B cell (primary cell): Measurements from ENCODE around the gene LRRC42. TPM values are rescaled to one million over a fixed set of nuclear protein-coding genes. Genes with fewer than 3 reads are reported as not detected.

ENCODE experiments used
- ATAC-seq: fragments of 200-7000 bp; cut with Tn5 transposase; one replicate; pipeline ENCODE4 v1.10.0; 2021; ENCODE audit warnings: low read depth, mild to moderate bottlenecking, moderate number of reproducible peaks, moderate library complexity
- CTCF ChIA-PET: fragments of 350-600 bp; sonication (Branson Sonifier 250); formaldehyde crosslinking; loops from one replicate; lab custom pipeline; 2021; ENCODE audit warnings: antibody characterized with exemption, inconsistent platforms; lab: Charles Lee
- POLR2A ChIA-PET: fragments of 350-600 bp; sonication (Branson Sonifier 250); formaldehyde crosslinking; loops from one replicate; lab custom pipeline; 2021; ENCODE audit warnings: antibody characterized with exemption; lab: Charles Lee
- DNase-seq: peaks from one replicate; pipeline ENCODE4 v3.0.0; 2013
- H2AFZ ChIP-seq: 2 replicates; pipeline ENCODE4 v1.6.1; 2012; ENCODE audit warnings: mild to moderate bottlenecking, low read depth, low read length; ENCODE audit not compliant: insufficient read depth, poor library complexity, severe bottlenecking
- H3K27ac ChIP-seq, 2 donors: 1 replicate in 1 of 2; 2 replicates in 1 of 2; pipeline ENCODE4 v1.5.1; 2012 to 2013; ENCODE audit warnings: low read length in 2 of 2, mild to moderate bottlenecking in 2 of 2, moderate library complexity in 1 of 2
- H3K27me3 ChIP-seq, 4 experiments: fragments of 200-600 bp in 1 of 4; sonication (generic) in 1 of 4; replicated peaks in 1 of 4; 1 replicate in 2 of 4; 2 replicates in 2 of 4; pipeline versions ENCODE4 v1.6.1 to v1.7.0; 2013 to 2016; ENCODE audit warnings: low read length in 3 of 4, mild to moderate bottlenecking in 2 of 4, mixed read lengths in 1 of 4, moderate library complexity in 1 of 4; ENCODE audit not compliant: insufficient read depth in 4 of 4, control insufficient read depth in 3 of 4; ENCODE audit errors: control extremely low read depth in 1 of 4
- H3K36me3 ChIP-seq, 2 experiments: replicated peaks in 1 of 2; 1 replicate in 1 of 2; 2 replicates in 1 of 2; pipeline versions ENCODE4 v1.6.1 to v1.7.1; 2013; ENCODE audit warnings: low read length in 1 of 2; ENCODE audit not compliant: insufficient read depth in 2 of 2, control insufficient read depth in 1 of 2; ENCODE audit errors: control extremely low read depth in 1 of 2, extremely low read depth in 1 of 2
- H3K4me1 ChIP-seq, 2 donors: fragments of 200-600 bp in 1 of 2; sonication (generic) in 1 of 2; 1 replicate in 1 of 2; 2 replicates in 1 of 2; pipeline versions ENCODE4 v1.5.1 to v1.6.1; 2013 to 2017; ENCODE audit warnings: low read length in 2 of 2; ENCODE audit not compliant: control insufficient read depth in 2 of 2, insufficient read depth in 2 of 2
- H3K4me2 ChIP-seq: replicated peaks from 2 replicates; pipeline ENCODE3; 2012; ENCODE audit warnings: mild to moderate bottlenecking, low read depth, low read length; ENCODE audit not compliant: poor library complexity, severe bottlenecking
- H3K4me3 ChIP-seq, 5 experiments: fragments of 200-600 bp in 1 of 5; sonication (generic) in 1 of 5; 1 replicate in 3 of 5; 2 replicates in 2 of 5; pipeline versions ENCODE4 v1.5.1 to v1.7.0; 2011 to 2016; ENCODE audit warnings: low read length in 4 of 5, mild to moderate bottlenecking in 4 of 5, low read depth in 2 of 5, control low read depth in 1 of 5, moderate library complexity in 1 of 5; ENCODE audit not compliant: insufficient read depth in 1 of 5; ENCODE audit errors: control extremely low read depth in 1 of 5, extremely low read depth in 1 of 5
- H3K79me2 ChIP-seq: fragments of 200-600 bp; sonication (generic); one replicate; pipeline ENCODE4 v1.6.0; 2016; ENCODE audit warnings: low read length; ENCODE audit not compliant: control insufficient read depth, insufficient read depth
- H3K9ac ChIP-seq: fragments of 200-600 bp; sonication (generic); 2 replicates; pipeline ENCODE4 v1.6.1; 2017; ENCODE audit warnings: mild to moderate bottlenecking, low read length, moderate library complexity
- H3K9me3 ChIP-seq, 3 donors: one replicate each; pipeline versions ENCODE4 v1.6.1 to v1.7.1; 2013; ENCODE audit warnings: low read length in 2 of 3; ENCODE audit not compliant: control insufficient read depth in 2 of 3, insufficient read depth in 1 of 3; ENCODE audit errors: control extremely low read depth in 1 of 3
- H4K20me1 ChIP-seq: 2 replicates; pipeline ENCODE4 v1.6.0; 2012; ENCODE audit warnings: mild to moderate bottlenecking, low read length; ENCODE audit not compliant: insufficient read depth, control insufficient read depth, poor library complexity, severe bottlenecking
- H3K27ac Mint-ChIP-seq: one replicate; pipeline ENCODE4 v1.8.0; 2021; ENCODE audit warnings: mixed read lengths
- H3K27me3 Mint-ChIP-seq: one replicate; pipeline ENCODE4 v1.8.0; 2021; ENCODE audit warnings: mixed read lengths
- H3K4me1 Mint-ChIP-seq: one replicate; pipeline ENCODE4 v1.8.0; 2021; ENCODE audit warnings: mixed read lengths
- H3K4me3 Mint-ChIP-seq: one replicate; pipeline ENCODE4 v1.8.0; 2021; ENCODE audit warnings: mixed read lengths
- H3K9me3 Mint-ChIP-seq: one replicate; pipeline ENCODE4 v1.8.0; 2022; ENCODE audit warnings: mixed read lengths; ENCODE audit not compliant: insufficient read depth
- EZH2 ChIP-seq: IDR thresholded peaks from 2 replicates; pipeline ENCODE4 v1.6.1; 2012; ENCODE audit warnings: borderline replicate concordance, low read depth, mild to moderate bottlenecking, moderate library complexity, low read length; ENCODE audit not compliant: insufficient read depth, poor library complexity, severe bottlenecking
- WGBS: methylation state at CpG from one replicate; pipeline ENCODE4 v1.1.5; 2013; ENCODE audit warnings: missing lambda C conversion rate; ENCODE audit not compliant: insufficient coverage; 5-methylcytosine and 5-hydroxymethylcytosine counted together
- intact Hi-C: fragments of 100-400 bp; cut with micrococcal nuclease; formaldehyde crosslinking; loops from one replicate; pipeline ENCODE4 v1.10.0; 2022
- polyA plus RNA-seq: library from polyadenylated mRNA; depleted of rRNA; stranded (reverse); fragments of >200 nt; gene quantifications from 2 replicates; pipeline ENCODE4 v1.2.3, GENCODE V29; 2012
- total RNA-seq, 2 donors: library from RNA; stranded (reverse); fragments of 120-200 nt in 1 of 2; gene quantifications; 1 replicate in 1 of 2; 2 replicates in 1 of 2; pipeline versions ENCODE4 v1.2.3 to v1.2.4, GENCODE V29; 2013 to 2022
- TF ChIP-seq, protein P1 (sequence below): fragments of 200-600 bp; IDR thresholded peaks from one replicate; pipeline ENCODE4 v1.8.0; 2022; ENCODE audit warnings: antibody characterized with exemption, mild to moderate bottlenecking

Gene LRRC42
- total and polyA plus RNA-seq, 2 donors (not counting 1 experiment from before 2014, with no cell fraction given) = 4.7 to 10.3 TPM

DNA sequence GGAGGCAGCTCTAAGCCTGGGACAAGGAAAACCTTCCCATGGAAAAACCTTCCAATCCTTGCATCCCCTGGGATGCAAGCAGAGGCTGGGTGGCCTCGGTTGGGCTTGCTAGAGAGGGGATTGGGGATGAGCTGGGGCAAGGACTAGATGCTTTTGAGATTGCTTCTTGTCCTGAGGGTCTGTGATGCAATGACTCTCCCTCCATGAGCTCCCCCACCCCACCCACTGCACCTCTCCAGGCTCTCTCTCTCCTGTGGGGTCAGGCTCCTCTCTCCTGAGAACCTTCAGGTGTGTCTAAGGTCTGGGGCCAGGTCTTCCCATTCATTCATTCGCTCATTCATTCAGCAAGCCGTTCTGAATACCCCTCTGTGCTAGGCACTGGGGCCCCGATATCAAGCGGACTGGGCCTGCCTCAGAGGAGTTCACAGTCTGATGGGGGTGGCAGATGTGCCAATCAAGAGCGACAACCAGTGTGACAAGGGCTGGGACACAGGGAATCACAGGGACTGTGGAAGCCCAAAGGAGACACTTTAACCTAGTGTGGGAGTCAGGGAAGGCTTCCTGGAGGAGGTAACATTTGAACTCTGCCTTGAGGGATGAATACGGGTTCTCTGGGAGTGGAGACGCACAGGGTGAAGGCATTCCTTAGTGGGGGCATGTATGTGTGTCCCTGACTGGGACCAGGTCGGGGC, 65.3 kb downstream of the LRRC42 start:
- no peak for TF ChIP-seq EZH2
- TF ChIP-seq, protein P1, sequence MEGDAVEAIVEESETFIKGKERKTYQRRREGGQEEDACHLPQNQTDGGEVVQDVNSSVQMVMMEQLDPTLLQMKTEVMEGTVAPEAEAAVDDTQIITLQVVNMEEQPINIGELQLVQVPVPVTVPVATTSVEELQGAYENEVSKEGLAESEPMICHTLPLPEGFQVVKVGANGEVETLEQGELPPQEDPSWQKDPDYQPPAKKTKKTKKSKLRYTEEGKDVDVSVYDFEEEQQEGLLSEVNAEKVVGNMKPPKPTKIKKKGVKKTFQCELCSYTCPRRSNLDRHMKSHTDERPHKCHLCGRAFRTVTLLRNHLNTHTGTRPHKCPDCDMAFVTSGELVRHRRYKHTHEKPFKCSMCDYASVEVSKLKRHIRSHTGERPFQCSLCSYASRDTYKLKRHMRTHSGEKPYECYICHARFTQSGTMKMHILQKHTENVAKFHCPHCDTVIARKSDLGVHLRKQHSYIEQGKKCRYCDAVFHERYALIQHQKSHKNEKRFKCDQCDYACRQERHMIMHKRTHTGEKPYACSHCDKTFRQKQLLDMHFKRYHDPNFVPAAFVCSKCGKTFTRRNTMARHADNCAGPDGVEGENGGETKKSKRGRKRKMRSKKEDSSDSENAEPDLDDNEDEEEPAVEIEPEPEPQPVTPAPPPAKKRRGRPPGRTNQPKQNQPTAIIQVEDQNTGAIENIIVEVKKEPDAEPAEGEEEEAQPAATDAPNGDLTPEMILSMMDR = no peak
- no peak overlapping the region for H3K27ac Mint-ChIP-seq
- H3K4me3 ChIP-seq = no peak overlapping the region
- POLR2A ChIA-PET = no interaction called here
- CTCF ChIA-PET = no interaction called here
- peaks cover 38% of the 10 kb centered on the region for H3K27me3 Mint-ChIP-seq
- no peak overlapping the region for H3K4me3 Mint-ChIP-seq
- H3K4me1 Mint-ChIP-seq = no peaks in the 10 kb centered on the region
- H3K4me2 ChIP-seq = no peak overlapping the region
- no peak for DNase-seq
- no peaks in the 10 kb centered on the region for H3K9me3 ChIP-seq
- H4K20me1 ChIP-seq = no peaks in the 10 kb centered on the region
- no peak for ATAC-seq
- no peak overlapping the region for H3K27ac ChIP-seq
- no peaks in the 10 kb centered on the region for H3K4me1 ChIP-seq
- WGBS = 87% methylated on average over 8 of the region's 9 CpGs
- intact Hi-C loops = no loop called here
- no peaks in the 10 kb centered on the region for H3K27me3 ChIP-seq
- H3K9ac ChIP-seq = no peak overlapping the region
- no peak overlapping the region for H2AFZ ChIP-seq
- H3K9me3 Mint-ChIP-seq = no peaks in the 10 kb centered on the region
- H3K36me3 ChIP-seq = no peaks in the 10 kb centered on the region
- H3K79me2 ChIP-seq = no peaks in the 10 kb centered on the region

DNA sequence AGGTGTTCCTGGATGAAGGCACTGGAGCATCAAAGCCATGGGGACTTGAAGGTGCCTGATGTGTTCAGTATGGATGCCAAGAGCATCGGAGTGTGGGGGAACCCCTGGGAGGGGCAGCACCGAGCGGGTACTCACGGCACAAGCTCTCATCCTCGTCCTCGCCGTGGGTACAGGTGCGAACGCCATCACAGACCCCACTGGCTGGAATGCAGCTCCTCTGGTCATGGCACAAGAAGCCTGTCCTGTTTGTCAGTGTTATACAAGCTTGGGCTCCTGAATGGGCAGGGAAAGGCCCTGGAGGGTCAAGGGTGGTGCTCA, 65.8 kb downstream of the LRRC42 start:
- WGBS = 92% methylated on average over 9 of the region's 9 CpGs
- TF ChIP-seq, protein P1 = no peak
- TF ChIP-seq EZH2 = no peak
- H4K20me1 ChIP-seq = no peaks in the 10 kb centered on the region
- no peaks in the 10 kb centered on the region for H3K4me1 ChIP-seq
- ChIA-PET POLR2A (no interaction called here), CTCF (no interaction called here)
- no peak overlapping the region for H2AFZ ChIP-seq
- H3K4me3 Mint-ChIP-seq = no peak overlapping the region
- H3K27me3 ChIP-seq = no peaks in the 10 kb centered on the region
- H3K4me2 ChIP-seq = no peak overlapping the region
- peaks cover 37% of the 10 kb centered on the region for H3K27me3 Mint-ChIP-seq
- H3K4me3 ChIP-seq = no peak overlapping the region
- no peak overlapping the region for H3K9ac ChIP-seq
- H3K79me2 ChIP-seq = no peaks in the 10 kb centered on the region
- H3K9me3 ChIP-seq = no peaks in the 10 kb centered on the region
- ATAC-seq = no peak
- DNase-seq = no peak
- H3K9me3 Mint-ChIP-seq = no peaks in the 10 kb centered on the region
- no peak overlapping the region for H3K27ac Mint-ChIP-seq
- H3K36me3 ChIP-seq = no peaks in the 10 kb centered on the region
- H3K27ac ChIP-seq = no peak overlapping the region
- intact Hi-C loops = no loop called here
- no peaks in the 10 kb centered on the region for H3K4me1 Mint-ChIP-seq
